B cell (primary cell): ENCODE results near the gene IL11RA. TPM values are rescaled to one million over a fixed set of nuclear protein-coding genes. Genes with fewer than 3 reads are reported as not detected.

ENCODE experiments used
- ATAC-seq: fragments of 200-7000 bp; cut with Tn5 transposase; one replicate; pipeline ENCODE4 v1.10.0; 2021; ENCODE audit warnings: low read depth, mild to moderate bottlenecking, moderate number of reproducible peaks, moderate library complexity
- CTCF ChIA-PET: fragments of 350-600 bp; sonication (Branson Sonifier 250); formaldehyde crosslinking; loops from one replicate; lab custom pipeline; 2021; ENCODE audit warnings: antibody characterized with exemption, inconsistent platforms; lab: Charles Lee
- POLR2A ChIA-PET: fragments of 350-600 bp; sonication (Branson Sonifier 250); formaldehyde crosslinking; loops from one replicate; lab custom pipeline; 2021; ENCODE audit warnings: antibody characterized with exemption; lab: Charles Lee
- DNase-seq: peaks from one replicate; pipeline ENCODE4 v3.0.0; 2013
- H2AFZ ChIP-seq: 2 replicates; pipeline ENCODE4 v1.6.1; 2012; ENCODE audit warnings: mild to moderate bottlenecking, low read depth, low read length; ENCODE audit not compliant: insufficient read depth, poor library complexity, severe bottlenecking
- H3K27ac ChIP-seq, 2 donors: 1 replicate in 1 of 2; 2 replicates in 1 of 2; pipeline ENCODE4 v1.5.1; 2012 to 2013; ENCODE audit warnings: low read length in 2 of 2, mild to moderate bottlenecking in 2 of 2, moderate library complexity in 1 of 2
- H3K27me3 ChIP-seq, 4 experiments: fragments of 200-600 bp in 1 of 4; sonication (generic) in 1 of 4; replicated peaks in 1 of 4; 1 replicate in 2 of 4; 2 replicates in 2 of 4; pipeline versions ENCODE4 v1.6.1 to v1.7.0; 2013 to 2016; ENCODE audit warnings: low read length in 3 of 4, mild to moderate bottlenecking in 2 of 4, mixed read lengths in 1 of 4, moderate library complexity in 1 of 4; ENCODE audit not compliant: insufficient read depth in 4 of 4, control insufficient read depth in 3 of 4; ENCODE audit errors: control extremely low read depth in 1 of 4
- H3K36me3 ChIP-seq, 2 experiments: replicated peaks in 1 of 2; 1 replicate in 1 of 2; 2 replicates in 1 of 2; pipeline versions ENCODE4 v1.6.1 to v1.7.1; 2013; ENCODE audit warnings: low read length in 1 of 2; ENCODE audit not compliant: insufficient read depth in 2 of 2, control insufficient read depth in 1 of 2; ENCODE audit errors: control extremely low read depth in 1 of 2, extremely low read depth in 1 of 2
- H3K4me1 ChIP-seq, 2 donors: fragments of 200-600 bp in 1 of 2; sonication (generic) in 1 of 2; 1 replicate in 1 of 2; 2 replicates in 1 of 2; pipeline versions ENCODE4 v1.5.1 to v1.6.1; 2013 to 2017; ENCODE audit warnings: low read length in 2 of 2; ENCODE audit not compliant: control insufficient read depth in 2 of 2, insufficient read depth in 2 of 2
- H3K4me2 ChIP-seq: replicated peaks from 2 replicates; pipeline ENCODE3; 2012; ENCODE audit warnings: mild to moderate bottlenecking, low read depth, low read length; ENCODE audit not compliant: poor library complexity, severe bottlenecking
- H3K4me3 ChIP-seq, 5 experiments: fragments of 200-600 bp in 1 of 5; sonication (generic) in 1 of 5; 1 replicate in 3 of 5; 2 replicates in 2 of 5; pipeline versions ENCODE4 v1.5.1 to v1.7.0; 2011 to 2016; ENCODE audit warnings: low read length in 4 of 5, mild to moderate bottlenecking in 4 of 5, low read depth in 2 of 5, control low read depth in 1 of 5, moderate library complexity in 1 of 5; ENCODE audit not compliant: insufficient read depth in 1 of 5; ENCODE audit errors: control extremely low read depth in 1 of 5, extremely low read depth in 1 of 5
- H3K79me2 ChIP-seq: fragments of 200-600 bp; sonication (generic); one replicate; pipeline ENCODE4 v1.6.0; 2016; ENCODE audit warnings: low read length; ENCODE audit not compliant: control insufficient read depth, insufficient read depth
- H3K9ac ChIP-seq: fragments of 200-600 bp; sonication (generic); 2 replicates; pipeline ENCODE4 v1.6.1; 2017; ENCODE audit warnings: mild to moderate bottlenecking, low read length, moderate library complexity
- H3K9me3 ChIP-seq, 3 donors: one replicate each; pipeline versions ENCODE4 v1.6.1 to v1.7.1; 2013; ENCODE audit warnings: low read length in 2 of 3; ENCODE audit not compliant: control insufficient read depth in 2 of 3, insufficient read depth in 1 of 3; ENCODE audit errors: control extremely low read depth in 1 of 3
- H4K20me1 ChIP-seq: 2 replicates; pipeline ENCODE4 v1.6.0; 2012; ENCODE audit warnings: mild to moderate bottlenecking, low read length; ENCODE audit not compliant: insufficient read depth, control insufficient read depth, poor library complexity, severe bottlenecking
- H3K27ac Mint-ChIP-seq: one replicate; pipeline ENCODE4 v1.8.0; 2021; ENCODE audit warnings: mixed read lengths
- H3K27me3 Mint-ChIP-seq: one replicate; pipeline ENCODE4 v1.8.0; 2021; ENCODE audit warnings: mixed read lengths
- H3K4me1 Mint-ChIP-seq: one replicate; pipeline ENCODE4 v1.8.0; 2021; ENCODE audit warnings: mixed read lengths
- H3K4me3 Mint-ChIP-seq: one replicate; pipeline ENCODE4 v1.8.0; 2021; ENCODE audit warnings: mixed read lengths
- H3K9me3 Mint-ChIP-seq: one replicate; pipeline ENCODE4 v1.8.0; 2022; ENCODE audit warnings: mixed read lengths; ENCODE audit not compliant: insufficient read depth
- EZH2 ChIP-seq: IDR thresholded peaks from 2 replicates; pipeline ENCODE4 v1.6.1; 2012; ENCODE audit warnings: borderline replicate concordance, low read depth, mild to moderate bottlenecking, moderate library complexity, low read length; ENCODE audit not compliant: insufficient read depth, poor library complexity, severe bottlenecking
- WGBS: methylation state at CpG from one replicate; pipeline ENCODE4 v1.1.5; 2013; ENCODE audit warnings: missing lambda C conversion rate; ENCODE audit not compliant: insufficient coverage; 5-methylcytosine and 5-hydroxymethylcytosine counted together
- intact Hi-C: fragments of 100-400 bp; cut with micrococcal nuclease; formaldehyde crosslinking; loops from one replicate; pipeline ENCODE4 v1.10.0; 2022
- polyA plus RNA-seq: library from polyadenylated mRNA; depleted of rRNA; stranded (reverse); fragments of >200 nt; gene quantifications from 2 replicates; pipeline ENCODE4 v1.2.3, GENCODE V29; 2012
- total RNA-seq, 2 donors: library from RNA; stranded (reverse); fragments of 120-200 nt in 1 of 2; gene quantifications; 1 replicate in 1 of 2; 2 replicates in 1 of 2; pipeline versions ENCODE4 v1.2.3 to v1.2.4, GENCODE V29; 2013 to 2022
- TF ChIP-seq, protein P1 (sequence below): fragments of 200-600 bp; IDR thresholded peaks from one replicate; pipeline ENCODE4 v1.8.0; 2022; ENCODE audit warnings: antibody characterized with exemption, mild to moderate bottlenecking

IL11RA gene
- total and polyA plus RNA-seq, 2 donors (not counting 1 experiment from before 2014, with no cell fraction given), result 47.3 to 58.0 TPM

DNA sequence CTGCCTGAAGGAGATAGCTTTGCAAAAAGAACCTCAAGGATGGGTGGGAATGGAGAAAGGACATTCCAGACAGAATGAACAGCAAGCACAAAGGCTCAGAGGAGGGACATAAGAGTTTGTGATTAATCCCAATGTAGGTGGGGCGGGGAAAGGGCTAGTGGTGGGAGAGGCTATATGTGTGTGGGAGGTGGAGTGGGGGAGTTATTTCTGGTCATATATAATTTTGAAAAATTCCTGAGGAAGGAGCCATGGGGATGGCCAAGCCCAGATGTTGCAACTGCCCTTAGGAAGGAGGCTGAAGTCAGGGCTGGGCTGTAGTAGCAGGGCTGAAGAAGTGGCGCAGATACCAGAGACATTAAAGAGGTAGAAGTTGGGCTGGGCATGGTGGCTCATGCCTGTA lies 23.9 kb downstream of the IL11RA start:
- ChIA-PET POLR2A (no interaction called here), CTCF (interaction anchor here (0.6 to 1.7 kb wide), 3 partner anchors 23 to 198 kb away, joined by 3 to 15 read pairs (median 3); no protein-coding TSS in a partner anchor)
- no peaks in the 10 kb centered on the region for H3K79me2 ChIP-seq
- no peak overlapping the region for H3K4me2 ChIP-seq
- no peak overlapping the region for H3K9ac ChIP-seq
- no peak for ATAC-seq
- no peak overlapping the region for H3K4me3 ChIP-seq
- H3K4me1 ChIP-seq, result no peaks in the 10 kb centered on the region
- intact Hi-C loops, result loop anchor here (2.0 kb wide), 1 partner anchor 27 kb away; no protein-coding TSS in a partner anchor
- Mint-ChIP-seq H3K4me1 (no peaks in the 10 kb centered on the region), H3K27me3 (no peaks in the 10 kb centered on the region), H3K27ac (no peak overlapping the region), H3K4me3 (no peak overlapping the region), H3K9me3 (peaks cover 3% of the 10 kb centered on the region)
- H4K20me1 ChIP-seq, result no peaks in the 10 kb centered on the region
- no peak overlapping the region for H3K27ac ChIP-seq
- no peaks in the 10 kb centered on the region for H3K36me3 ChIP-seq
- WGBS, result 100% methylated on average over 2 of the region's 2 CpGs
- no peaks in the 10 kb centered on the region for H3K9me3 ChIP-seq
- H2AFZ ChIP-seq, result no peak overlapping the region
- peaks cover 0 to 2% (median 0%) of the 10 kb centered on the region in 4 experiments for H3K27me3 ChIP-seq
- no peak for TF ChIP-seq EZH2
- TF ChIP-seq, protein P1, sequence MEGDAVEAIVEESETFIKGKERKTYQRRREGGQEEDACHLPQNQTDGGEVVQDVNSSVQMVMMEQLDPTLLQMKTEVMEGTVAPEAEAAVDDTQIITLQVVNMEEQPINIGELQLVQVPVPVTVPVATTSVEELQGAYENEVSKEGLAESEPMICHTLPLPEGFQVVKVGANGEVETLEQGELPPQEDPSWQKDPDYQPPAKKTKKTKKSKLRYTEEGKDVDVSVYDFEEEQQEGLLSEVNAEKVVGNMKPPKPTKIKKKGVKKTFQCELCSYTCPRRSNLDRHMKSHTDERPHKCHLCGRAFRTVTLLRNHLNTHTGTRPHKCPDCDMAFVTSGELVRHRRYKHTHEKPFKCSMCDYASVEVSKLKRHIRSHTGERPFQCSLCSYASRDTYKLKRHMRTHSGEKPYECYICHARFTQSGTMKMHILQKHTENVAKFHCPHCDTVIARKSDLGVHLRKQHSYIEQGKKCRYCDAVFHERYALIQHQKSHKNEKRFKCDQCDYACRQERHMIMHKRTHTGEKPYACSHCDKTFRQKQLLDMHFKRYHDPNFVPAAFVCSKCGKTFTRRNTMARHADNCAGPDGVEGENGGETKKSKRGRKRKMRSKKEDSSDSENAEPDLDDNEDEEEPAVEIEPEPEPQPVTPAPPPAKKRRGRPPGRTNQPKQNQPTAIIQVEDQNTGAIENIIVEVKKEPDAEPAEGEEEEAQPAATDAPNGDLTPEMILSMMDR, result no peak
- no peak for DNase-seq

DNA sequence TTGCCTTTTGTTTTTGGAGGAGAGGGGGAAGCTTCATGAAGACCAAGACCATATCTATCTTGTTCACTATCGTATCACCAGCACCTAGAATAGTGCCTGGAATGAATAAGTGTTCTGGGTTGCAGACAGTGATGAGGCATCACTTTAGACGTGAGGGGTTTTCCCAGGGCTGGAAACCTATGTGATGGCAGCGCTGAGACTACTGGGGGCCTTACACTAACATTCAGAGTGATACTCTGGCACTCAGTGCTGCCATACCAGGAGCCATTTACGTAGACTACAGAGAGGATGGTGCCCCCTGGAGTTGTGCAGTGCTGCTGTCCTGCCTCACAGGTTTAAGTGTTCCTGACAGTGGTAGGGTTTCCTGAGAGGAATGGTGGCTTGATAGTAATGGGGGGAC lies 32.2 kb downstream of the IL11RA start:
- no peak overlapping the region for H2AFZ ChIP-seq
- H3K36me3 ChIP-seq, result no peaks in the 10 kb centered on the region
- intact Hi-C loops, result no loop called here
- Mint-ChIP-seq H3K9me3 (no peaks in the 10 kb centered on the region), H3K27me3 (peaks cover 7% of the 10 kb centered on the region), H3K4me1 (peaks cover 3% of the 10 kb centered on the region), H3K27ac (no peak overlapping the region), H3K4me3 (no peak overlapping the region)
- H4K20me1 ChIP-seq, result no peaks in the 10 kb centered on the region
- H3K4me3 ChIP-seq, result no peak overlapping the region
- peaks cover 0 to 2% (median 0%) of the 10 kb centered on the region in 4 experiments for H3K27me3 ChIP-seq
- CTCF ChIA-PET, result no interaction called here
- DNase-seq, result no peak
- TF ChIP-seq, protein P1, result no peak
- TF ChIP-seq EZH2, result no peak
- no peak overlapping the region for H3K4me2 ChIP-seq
- H3K27ac ChIP-seq, result no peak overlapping the region
- no peaks in the 10 kb centered on the region for H3K79me2 ChIP-seq
- 78% methylated on average over 3 of the region's 4 CpGs for WGBS
- ATAC-seq, result no peak
- H3K9me3 ChIP-seq, result no peaks in the 10 kb centered on the region
- POLR2A ChIA-PET, result no interaction called here
- no peak overlapping the region for H3K9ac ChIP-seq
- peaks cover 0 to 8% of the 10 kb centered on the region in 2 donors for H3K4me1 ChIP-seq
